IMR-90 (cell line): Measurements from ENCODE around the gene OTOG. TPM values are rescaled to one million over a fixed set of nuclear protein-coding genes. Genes with fewer than 3 reads are reported as not detected.

ENCODE experiments used
- ATAC-seq: fragments of 200-7000 bp; cut with Tn5 transposase; 2 replicates; pipeline ENCODE4 v1.9.1; 2020; ENCODE audit warnings: low read depth, mild to moderate bottlenecking, moderate library complexity
- BruUV-seq: library from RNA; stranded (reverse); fragments of 400-500 nt; replicated peaks from 2 replicates; lab custom pipeline; 2021; lab: Mats Ljungman, UMichigan
- CTCF ChIA-PET: fragments of 300-600 bp; formaldehyde crosslinking; extraction: SDS; loops from one replicate; lab custom pipeline; 2021; ENCODE audit warnings: antibody characterized with exemption; lab: Yijun Ruan, JAX
- POLR2A ChIA-PET: fragments of 300-600 bp; sonication (Branson Sonifier 250); formaldehyde crosslinking; loops from one replicate; lab custom pipeline; 2022; ENCODE audit warnings: antibody characterized with exemption; ENCODE audit not compliant: unreplicated experiment; lab: Charles Lee
- DNase-seq: peaks from one replicate; pipeline ENCODE4 v3.0.0; 2013
- H2AFZ ChIP-seq: replicated peaks from 2 replicates; pipeline ENCODE3; 2013; ENCODE audit warnings: low read length, mild to moderate bottlenecking; ENCODE audit not compliant: poor library complexity
- H2AK5ac ChIP-seq: 2 replicates; pipeline ENCODE4 v1.6.1; 2013; ENCODE audit warnings: low read depth, low read length, inconsistent platforms
- H2AK9ac ChIP-seq: replicated peaks from 2 replicates; pipeline ENCODE3; 2013; ENCODE audit warnings: mild to moderate bottlenecking, low read depth, low read length, moderate library complexity; ENCODE audit not compliant: poor library complexity
- H2BK120ac ChIP-seq: 2 replicates; pipeline ENCODE4 v1.6.1; 2013; ENCODE audit warnings: low read depth, low read length, inconsistent platforms
- H2BK15ac ChIP-seq: 3 replicates; pipeline ENCODE4 v1.6.1; 2013; ENCODE audit warnings: low read depth, low read length, inconsistent platforms
- H2BK20ac ChIP-seq: 2 replicates; pipeline ENCODE4 v1.6.1; 2013; ENCODE audit warnings: low read depth, mild to moderate bottlenecking, inconsistent platforms, low read length, moderate library complexity
- H2BK5ac ChIP-seq: 2 replicates; pipeline ENCODE4 v1.6.1; 2013; ENCODE audit warnings: mild to moderate bottlenecking, low read depth, low read length, inconsistent platforms; ENCODE audit not compliant: poor library complexity, severe bottlenecking
- H3K14ac ChIP-seq: replicated peaks from 2 replicates; pipeline ENCODE4 v1.6.1; 2013; ENCODE audit warnings: low read depth, low read length, inconsistent platforms
- H3K18ac ChIP-seq: 2 replicates; pipeline ENCODE4 v1.6.1; 2013; ENCODE audit warnings: low read depth, low read length, control low read depth
- H3K23ac ChIP-seq: 2 replicates; pipeline ENCODE4 v1.6.1; 2013; ENCODE audit warnings: low read depth, low read length, inconsistent platforms
- H3K27ac ChIP-seq: 2 replicates; pipeline ENCODE4 v1.5.1; 2013; ENCODE audit warnings: mild to moderate bottlenecking, control low read depth, low read length; ENCODE audit not compliant: insufficient read depth
- H3K27me3 ChIP-seq: 2 replicates; pipeline ENCODE4 v1.6.1; 2013; ENCODE audit warnings: low read length; ENCODE audit not compliant: control insufficient read depth, insufficient read depth
- H3K36me3 ChIP-seq: 2 replicates; pipeline ENCODE4 v1.6.1; 2013; ENCODE audit warnings: low read length, mixed read lengths; ENCODE audit not compliant: control insufficient read depth, insufficient read depth
- H3K4ac ChIP-seq: 2 replicates; pipeline ENCODE4 v1.6.1; 2013; ENCODE audit warnings: low read depth, low read length, inconsistent platforms
- H3K4me1 ChIP-seq: 2 replicates; pipeline ENCODE4 v1.6.1; 2013; ENCODE audit warnings: low read length, mixed read lengths; ENCODE audit not compliant: control insufficient read depth, insufficient read depth
- H3K4me2 ChIP-seq: 2 replicates; pipeline ENCODE4 v1.6.1; 2013; ENCODE audit warnings: low read depth, mild to moderate bottlenecking, control low read depth, low read length, moderate library complexity
- H3K4me3 ChIP-seq: 2 replicates; pipeline ENCODE4 v1.5.1; 2013; ENCODE audit warnings: low read depth, mild to moderate bottlenecking, control low read depth, low read length, moderate library complexity; ENCODE audit not compliant: insufficient read depth
- H3K56ac ChIP-seq: 2 replicates; pipeline ENCODE4 v1.6.1; 2013; ENCODE audit warnings: low read length, inconsistent platforms; ENCODE audit not compliant: insufficient read depth; ENCODE audit errors: extremely low read depth
- H3K79me1 ChIP-seq, 2 experiments: 2 replicates each; pipeline ENCODE4 v1.6.1; 2013; ENCODE audit warnings: low read length in 2 of 2, inconsistent platforms in 1 of 2, low read depth in 1 of 2
- H3K9ac ChIP-seq: 2 replicates; pipeline ENCODE4 v1.6.1; 2013; ENCODE audit warnings: low read depth, low read length, control low read depth
- H3K9me1 ChIP-seq: 2 replicates; pipeline ENCODE4 v1.6.1; 2013; ENCODE audit warnings: low read length, inconsistent platforms; ENCODE audit not compliant: insufficient read depth
- H3K9me3 ChIP-seq: 2 replicates; pipeline ENCODE4 v1.6.1; 2013; ENCODE audit warnings: low read length; ENCODE audit not compliant: control insufficient read depth, insufficient read depth
- H4K20me1 ChIP-seq: 2 replicates; pipeline ENCODE4 v1.6.1; 2013; ENCODE audit warnings: low read length, inconsistent platforms; ENCODE audit not compliant: insufficient read depth
- H4K5ac ChIP-seq: 2 replicates; pipeline ENCODE4 v1.6.1; 2013; ENCODE audit warnings: mild to moderate bottlenecking, low read depth, low read length, control low read depth
- H4K8ac ChIP-seq, 2 experiments: 2 replicates each; pipeline ENCODE4 v1.6.1; 2013; ENCODE audit warnings: low read depth in 2 of 2, low read length in 2 of 2, control low read depth in 1 of 2, inconsistent platforms in 1 of 2
- H4K91ac ChIP-seq: 2 replicates; pipeline ENCODE4 v1.6.1; 2013; ENCODE audit warnings: low read depth, low read length, inconsistent platforms; ENCODE audit not compliant: insufficient read depth
- BHLHE40 ChIP-seq: fragments of 150-350 bp; IDR thresholded peaks from 2 replicates; pipeline ENCODE4 v1.6.1; 2016; ENCODE audit warnings: mild to moderate bottlenecking, low read depth, low read length
- CEBPB ChIP-seq: IDR thresholded peaks from 2 replicates; pipeline ENCODE4 v1.6.1; 2012; ENCODE audit warnings: low read depth, low read length, improper control_type of control experiment
- CHD1 ChIP-seq: IDR thresholded peaks from 2 replicates; pipeline ENCODE4 v1.6.1; 2012; ENCODE audit warnings: low read depth, low read length, improper control_type of control experiment
- CTCF ChIP-seq: conservative IDR thresholded peaks from 2 replicates; pipeline ENCODE4 v1.5.1; 2012; ENCODE audit warnings: mild to moderate bottlenecking, low read depth, low read length, improper control_type of control experiment
- ELK1 ChIP-seq: fragments of 150-350 bp; IDR thresholded peaks from 2 replicates; pipeline ENCODE4 v1.6.1; 2016; ENCODE audit warnings: low read depth, mild to moderate bottlenecking, low read length, moderate library complexity, borderline replicate concordance
- FOS ChIP-seq: fragments of 150-350 bp; IDR thresholded peaks from 2 replicates; pipeline ENCODE4 v1.6.1; 2016; ENCODE audit warnings: low read depth, low read length
- MAFK ChIP-seq: IDR thresholded peaks from 2 replicates; pipeline ENCODE4 v1.6.1; 2012; ENCODE audit warnings: low read depth, low read length, improper control_type of control experiment
- MAZ ChIP-seq: IDR thresholded peaks from 2 replicates; pipeline ENCODE4 v1.6.1; 2012; ENCODE audit warnings: low read depth, mild to moderate bottlenecking, low read length, improper control_type of control experiment, moderate library complexity, borderline replicate concordance
- MXI1 ChIP-seq: IDR thresholded peaks from 2 replicates; pipeline ENCODE4 v1.6.1; 2012; ENCODE audit warnings: low read depth, mild to moderate bottlenecking, low read length, moderate library complexity, borderline replicate concordance
- NFE2L2 ChIP-seq: fragments of 150-350 bp; IDR thresholded peaks from 2 replicates; pipeline ENCODE4 v1.6.1; 2016; ENCODE audit warnings: low read depth, mild to moderate bottlenecking, low read length
- POLR2A ChIP-seq: IDR thresholded peaks from 2 replicates; pipeline ENCODE4 v1.6.1; 2012; ENCODE audit warnings: mild to moderate bottlenecking, low read depth, low read length
- RAD21 ChIP-seq: IDR thresholded peaks from 2 replicates; pipeline ENCODE4 v1.6.1; 2012; ENCODE audit warnings: low read length, improper control_type of control experiment
- RCOR1 ChIP-seq: IDR thresholded peaks from 2 replicates; pipeline ENCODE4 v1.6.1; 2012; ENCODE audit warnings: mild to moderate bottlenecking, low read length, improper control_type of control experiment; ENCODE audit not compliant: insufficient replicate concordance
- RFX5 ChIP-seq: IDR thresholded peaks from 2 replicates; pipeline ENCODE4 v1.8.0; 2012; ENCODE audit warnings: low read depth, mild to moderate bottlenecking, low read length, moderate library complexity
- SMC3 ChIP-seq: fragments of 150-350 bp; IDR thresholded peaks from 2 replicates; pipeline ENCODE4 v1.6.1; 2016; ENCODE audit warnings: low read depth, mild to moderate bottlenecking, antibody characterized with exemption, low read length, moderate library complexity
- WGBS, 2 experiments: methylation state at CpG; one replicate each; pipeline versions ENCODE4 v1.1.5 to v1.1.7; 2013; ENCODE audit warnings: missing lambda C conversion rate in 2 of 2; ENCODE audit not compliant: insufficient read length in 1 of 2; ENCODE audit errors: extremely low coverage in 2 of 2; 5-methylcytosine and 5-hydroxymethylcytosine counted together
- dilution Hi-C: fragments of 300-500 bp; cut with HindIII; formaldehyde crosslinking; loops from one replicate; pipeline ENCODE4 v1.14.3; 2018; ENCODE audit warnings: low sequenced_read_pairs; ENCODE audit not compliant: unreplicated experiment
- in situ Hi-C: fragments of 300-500 bp; cut with MboI; formaldehyde crosslinking; loops from 3 replicates; pipeline ENCODE4 v1.14.3; 2019; ENCODE audit warnings: low sequenced_read_pairs, inconsistent platforms, mixed read lengths
- intact Hi-C: fragments of 100-400 bp; cut with micrococcal nuclease; formaldehyde crosslinking; loops from 2 replicates; pipeline ENCODE4 v1.10.0; 2022
- polyA plus RNA-seq, 3 experiments: library from polyadenylated mRNA; depleted of rRNA; stranded (reverse); fragments of >200 nt; gene quantifications; 2 replicates each; pipeline ENCODE4 v1.2.3, GENCODE V29; 2012; ENCODE audit warnings: low replicate concordance in 1 of 3
- total RNA-seq: library from RNA; depleted of rRNA; stranded (reverse); fragments of >200 nt; gene quantifications from 2 replicates; pipeline ENCODE4 v1.2.3, GENCODE V29; 2012
- TF ChIP-seq, protein P1 (sequence below): fragments of 150-350 bp; IDR thresholded peaks from 2 replicates; pipeline ENCODE4 v1.6.1; 2017; ENCODE audit warnings: mild to moderate bottlenecking, antibody characterized with exemption, low read length, low read depth

Gene OTOG
- total and polyA plus RNA-seq, 2 of the 4 experiments (the other 2 are of a cell fraction): not detected

DNA sequence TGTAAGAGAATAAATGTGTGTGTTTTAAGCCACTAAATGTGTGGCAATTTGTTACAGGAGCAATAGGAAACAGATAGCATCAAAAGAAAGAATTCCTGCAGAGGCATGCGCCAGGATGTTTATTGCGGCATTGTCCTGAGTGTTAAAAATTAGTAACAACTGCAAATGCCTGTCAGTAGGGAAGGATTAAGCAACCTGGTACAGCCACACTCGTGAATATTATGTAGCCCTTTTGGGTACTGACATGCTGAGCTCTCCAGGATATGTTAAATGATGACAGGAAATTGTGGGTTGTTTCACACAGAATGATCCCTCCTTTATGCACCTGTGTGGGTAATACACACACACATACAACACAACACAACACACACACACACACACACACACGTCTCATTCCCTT, 102.6 kb downstream of the OTOG start:
- ATAC-seq (no peak), DNase-seq (no peak)
- H2AK9ac ChIP-seq: no peak overlapping the region
- H4K8ac ChIP-seq: no peak overlapping the region
- no peaks in the 10 kb centered on the region for H3K9me1 ChIP-seq
- H3K4ac ChIP-seq: no peak overlapping the region
- no peaks in the 10 kb centered on the region; the same call in 1 of the 2 replicates for H3K27me3 ChIP-seq
- H4K20me1 ChIP-seq: no peaks in the 10 kb centered on the region
- no peak overlapping the region for H3K4me3 ChIP-seq
- dilution Hi-C loops: no loop called here
- H3K14ac ChIP-seq: no peak overlapping the region
- no peaks in the 10 kb centered on the region for H3K36me3 ChIP-seq
- H3K9ac ChIP-seq: no peak overlapping the region
- ChIA-PET POLR2A (no interaction called here), CTCF (no interaction called here)
- no peaks in the 10 kb centered on the region for H3K9me3 ChIP-seq
- H2BK120ac ChIP-seq: no peak overlapping the region
- no TSS peak for BruUV-seq
- no peak overlapping the region for H3K4me2 ChIP-seq
- intact Hi-C loops: no loop called here
- H2BK15ac ChIP-seq: no peak overlapping the region
- H4K91ac ChIP-seq: no peak overlapping the region
- H2BK5ac ChIP-seq: no peak overlapping the region
- no peak overlapping the region for H2BK20ac ChIP-seq
- whole genome bisulfite sequencing, 2 experiments: 83% methylated on average over 2 of the region's 4 CpGs; no CpG with 5 or more reads in 1 of the 2 experiments
- no peak overlapping the region for H3K23ac ChIP-seq
- H3K18ac ChIP-seq: no peak overlapping the region
- H3K27ac ChIP-seq: no peak overlapping the region
- no peak overlapping the region for H2AFZ ChIP-seq
- no peaks in the 10 kb centered on the region for H3K4me1 ChIP-seq
- in situ Hi-C loops: no loop called here
- no peaks in the 10 kb centered on the region for H3K79me1 ChIP-seq
- no peak overlapping the region for H2AK5ac ChIP-seq
- no peak overlapping the region for H3K56ac ChIP-seq
- H4K5ac ChIP-seq: no peak overlapping the region
- no peak for TF ChIP-seq CTCF
- TF ChIP-seq CEBPB: no peak
- TF ChIP-seq POLR2A: no peak
- no peak for TF ChIP-seq RCOR1
- no peak for TF ChIP-seq ELK1
- TF ChIP-seq, protein P1, sequence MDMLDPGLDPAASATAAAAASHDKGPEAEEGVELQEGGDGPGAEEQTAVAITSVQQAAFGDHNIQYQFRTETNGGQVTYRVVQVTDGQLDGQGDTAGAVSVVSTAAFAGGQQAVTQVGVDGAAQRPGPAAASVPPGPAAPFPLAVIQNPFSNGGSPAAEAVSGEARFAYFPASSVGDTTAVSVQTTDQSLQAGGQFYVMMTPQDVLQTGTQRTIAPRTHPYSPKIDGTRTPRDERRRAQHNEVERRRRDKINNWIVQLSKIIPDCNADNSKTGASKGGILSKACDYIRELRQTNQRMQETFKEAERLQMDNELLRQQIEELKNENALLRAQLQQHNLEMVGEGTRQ: no peak
- TF ChIP-seq MAFK: no peak
- no peak for TF ChIP-seq FOS
- TF ChIP-seq BHLHE40: no peak
- TF ChIP-seq RAD21: no peak
- no peak for TF ChIP-seq MXI1
- no peak for TF ChIP-seq CHD1
- TF ChIP-seq NFE2L2: no peak
- TF ChIP-seq RFX5: no peak
- no peak for TF ChIP-seq MAZ
- TF ChIP-seq SMC3: no peak
